ENCODE measurements around the gene FLVCR2. TPM values are rescaled to one million over a fixed set of nuclear protein-coding genes. Genes with fewer than 3 reads are reported as not detected.

Gene FLVCR2
- total and polyA plus RNA-seq, 8 donors = 0.33 to 6.3 (median 2.4) TPM

- H3K27me3 ChIP-seq = no peaks in the 10 kb centered on the region
- no peak for ATAC-seq
- intact Hi-C loops (cut with DNase I) = no loop called here
- 77 to 81% methylated on average over 10 of the region's 10 CpGs for WGBS, 2 donors
- no peak overlapping the region for H3K4me3 ChIP-seq
- no peak for TF ChIP-seq CTCF (IDR thresholded peaks at IDR 0.05)
- no peak overlapping the region for H3K27ac ChIP-seq
- no peaks in the 10 kb centered on the region for H3K4me1 ChIP-seq
- FAIRE-seq = no peak
- no peak for DNase-seq
- H3K9me3 ChIP-seq = no peaks in the 10 kb centered on the region
- no peaks in the 10 kb centered on the region for H3K36me3 ChIP-seq
Measured at GRCh38 chr14:75605916-75606315, 27.5 kb downstream of the FLVCR2 start.

GRCh38 chr14:75607044-75607443 lies 28.6 kb downstream of the FLVCR2 start:
- H3K4me3 ChIP-seq = no peak overlapping the region
- ATAC-seq (no peak), FAIRE-seq (no peak), DNase-seq (no peak)
- WGBS, 2 donors = 54 to 66% methylated on average over 1 of the region's 1 CpG
- intact Hi-C loops (cut with DNase I) = no loop called here
- no peak for TF ChIP-seq CTCF (IDR thresholded peaks at IDR 0.05)
- H3K27me3 ChIP-seq = no peaks in the 10 kb centered on the region
- no peak overlapping the region for H3K27ac ChIP-seq
- H3K4me1 ChIP-seq = no peaks in the 10 kb centered on the region
- no peaks in the 10 kb centered on the region for H3K36me3 ChIP-seq
- no peaks in the 10 kb centered on the region for H3K9me3 ChIP-seq

- whole genome bisulfite sequencing, 2 donors = 86 to 89% methylated on average over 12 of the region's 12 CpGs
- Histone ChIP-seq H3K27me3 (no peaks in the 10 kb centered on the region), H3K4me1 (no peaks in the 10 kb centered on the region), H3K36me3 (no peaks in the 10 kb centered on the region), H3K27ac (no peak overlapping the region), H3K4me3 (no peak overlapping the region), H3K9me3 (no peaks in the 10 kb centered on the region)
- DNase-seq (no peak), FAIRE-seq (no peak), ATAC-seq (no peak)
- TF ChIP-seq CTCF (IDR thresholded peaks at IDR 0.05) = no peak
- intact Hi-C loops (cut with DNase I) = no loop called here
Measured at GRCh38 chr14:75607842-75608640, 29.6 kb downstream of the FLVCR2 start.

- DNase-seq (no peak), FAIRE-seq (no peak), ATAC-seq (no peak)
- no peaks in the 10 kb centered on the region for H3K27me3 ChIP-seq
- no peaks in the 10 kb centered on the region for H3K36me3 ChIP-seq
- no peak overlapping the region for H3K4me3 ChIP-seq
- H3K4me1 ChIP-seq = no peaks in the 10 kb centered on the region
- H3K27ac ChIP-seq = no peak overlapping the region
- no peak for TF ChIP-seq CTCF (IDR thresholded peaks at IDR 0.05)
- intact Hi-C loops (cut with DNase I) = no loop called here
- no peaks in the 10 kb centered on the region for H3K9me3 ChIP-seq
- 81 to 88% methylated on average over 4 of the region's 4 CpGs for WGBS, 2 donors
Measured at GRCh38 chr14:75609116-75609515, 30.7 kb downstream of the FLVCR2 start.
